Measurements from ENCODE around the gene IGFBP6. TPM values are rescaled to one million over a fixed set of nuclear protein-coding genes. Genes with fewer than 3 reads are reported as not detected.
A peak's percentile ranks its signal among the peaks of the same experiment; 100 is the strongest.

Gene IGFBP6
- 49.2 TPM for polyA plus RNA-seq (ENCODE audit: insufficient read length)

GRCh38 chr12:53097564-53098353 lies at the start of gene IGFBP6:
TSS of gene IGFBP6 (plus strand) at chr12:53097667. CDS start at chr12:53097718, 51 bp downstream.
- DNase-seq, result peak; percentile 63

DNA sequence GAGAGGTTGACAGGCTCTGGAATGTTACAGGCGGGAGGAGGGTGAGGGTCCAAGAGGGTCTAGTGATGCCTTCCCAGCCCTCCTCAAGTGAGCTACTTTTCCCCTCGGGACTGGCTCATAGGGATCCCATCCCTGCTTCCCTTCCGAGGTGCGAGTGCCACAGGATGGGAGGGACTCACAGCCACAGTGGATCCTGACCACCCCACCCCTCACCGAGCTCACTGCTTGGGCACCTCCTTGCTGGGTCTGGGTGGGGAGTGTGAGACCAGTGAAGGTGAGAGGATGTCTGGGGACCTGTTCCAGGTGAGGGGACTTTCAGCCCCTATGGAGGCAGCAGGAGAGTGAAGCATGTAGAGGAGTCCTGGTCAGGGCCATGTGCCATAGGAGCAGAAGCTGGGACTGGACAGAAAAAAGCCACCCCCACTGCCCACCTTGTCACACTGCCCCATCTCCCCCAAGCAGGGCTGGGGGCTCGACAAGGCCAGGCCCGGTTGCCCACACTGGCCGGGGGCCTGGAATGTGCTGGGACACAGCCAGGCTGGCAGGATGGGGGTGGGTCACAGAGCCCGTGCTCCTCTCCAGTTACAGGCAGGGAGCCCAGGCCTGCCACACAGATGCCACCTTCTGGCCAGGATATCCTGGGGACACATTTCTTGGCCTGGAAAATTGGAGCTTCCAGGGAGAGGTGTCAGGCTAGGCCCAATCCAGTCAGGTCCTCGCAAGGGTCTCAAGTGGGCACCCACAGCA lies 49.3 kb upstream of the IGFBP6 start:
- peak; percentile 49 for DNase-seq

DNA sequence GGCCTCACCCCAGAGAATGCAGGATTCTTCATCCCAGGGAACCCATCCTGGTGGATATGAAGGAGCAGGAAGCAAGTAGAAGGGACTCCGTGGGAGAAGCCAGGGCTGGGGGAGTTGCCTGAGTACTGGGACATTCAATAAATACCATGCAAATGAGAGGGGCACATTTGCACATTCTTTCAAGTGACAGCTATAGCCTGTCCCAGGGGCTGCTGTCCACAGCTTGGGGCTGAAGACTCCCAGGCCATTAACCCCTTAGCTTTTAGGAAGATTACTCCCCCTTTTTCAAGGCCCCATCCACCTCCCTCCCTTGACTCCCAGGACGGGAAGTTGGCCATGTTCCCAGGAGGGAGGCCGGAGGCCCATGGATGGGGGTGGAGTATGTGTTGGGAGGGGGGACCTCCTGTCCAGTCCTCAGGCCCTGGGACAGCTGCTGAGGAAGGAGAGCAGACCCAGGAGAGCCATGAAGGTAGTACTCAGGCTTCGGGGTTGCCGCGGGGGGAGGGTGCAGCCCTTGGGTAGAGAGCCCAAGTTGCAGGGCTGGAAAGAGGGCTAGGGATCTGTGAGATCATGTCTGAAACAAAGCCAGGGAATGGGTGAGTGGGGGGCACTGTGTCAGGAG lies 48.6 kb upstream of the IGFBP6 start:
- peak; percentile 76 for DNase-seq

- peak; percentile 61 for DNase-seq
These were observed 47.7 kb upstream of the IGFBP6 start, which contains the start of gene TNS2 for GRCh38 chr12:53049571-53050318. TSS of gene TNS2 (plus strand) at chr12:53050065. CDS start at chr12:53050186, 121 bp downstream.

GRCh38 chr12:53050426-53051057 lies 46.9 kb upstream of the IGFBP6 start:
- no peak for DNase-seq

GRCh38 chr12:53051058-53051880 lies 46.2 kb upstream of the IGFBP6 start:
- DNase-seq, result no peak

DNA sequence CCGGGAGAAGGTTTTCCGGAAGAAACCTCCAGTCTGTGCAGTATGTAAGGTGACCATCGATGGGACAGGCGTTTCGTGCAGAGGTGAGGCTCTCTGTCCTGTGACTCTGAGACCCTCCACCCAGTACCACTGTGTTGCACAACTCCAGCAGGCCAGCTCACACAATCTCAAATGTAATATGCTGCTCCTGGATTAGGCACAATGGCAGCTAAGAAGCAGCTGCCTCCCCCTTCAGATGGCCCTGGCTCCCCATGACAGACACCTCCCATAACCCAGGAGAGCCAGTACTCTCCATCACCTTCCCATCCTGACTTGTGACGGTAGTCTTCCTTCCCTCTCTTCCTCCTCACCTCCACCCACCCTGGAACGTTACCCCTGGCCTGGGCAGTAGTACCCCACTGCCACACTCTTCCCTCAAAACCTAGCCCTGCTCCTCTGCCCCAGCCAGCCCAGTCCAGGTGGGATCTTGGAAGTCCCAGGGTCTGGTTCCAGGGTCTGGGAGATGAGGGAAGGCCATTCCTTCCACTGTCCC lies 45.5 kb upstream of the IGFBP6 start:
- DNase-seq, result no peak

GRCh38 chr12:53052419-53053217 lies 44.8 kb upstream of the IGFBP6 start:
- DNase-seq, result peak; percentile 88

GRCh38 chr12:53053218-53054111 lies 44.0 kb upstream of the IGFBP6 start:
- DNase-seq, result peak; percentile 36

- DNase-seq, result peak; percentile 90
These were observed 43.2 kb upstream of the IGFBP6 start for GRCh38 chr12:53054112-53054878.

DNA sequence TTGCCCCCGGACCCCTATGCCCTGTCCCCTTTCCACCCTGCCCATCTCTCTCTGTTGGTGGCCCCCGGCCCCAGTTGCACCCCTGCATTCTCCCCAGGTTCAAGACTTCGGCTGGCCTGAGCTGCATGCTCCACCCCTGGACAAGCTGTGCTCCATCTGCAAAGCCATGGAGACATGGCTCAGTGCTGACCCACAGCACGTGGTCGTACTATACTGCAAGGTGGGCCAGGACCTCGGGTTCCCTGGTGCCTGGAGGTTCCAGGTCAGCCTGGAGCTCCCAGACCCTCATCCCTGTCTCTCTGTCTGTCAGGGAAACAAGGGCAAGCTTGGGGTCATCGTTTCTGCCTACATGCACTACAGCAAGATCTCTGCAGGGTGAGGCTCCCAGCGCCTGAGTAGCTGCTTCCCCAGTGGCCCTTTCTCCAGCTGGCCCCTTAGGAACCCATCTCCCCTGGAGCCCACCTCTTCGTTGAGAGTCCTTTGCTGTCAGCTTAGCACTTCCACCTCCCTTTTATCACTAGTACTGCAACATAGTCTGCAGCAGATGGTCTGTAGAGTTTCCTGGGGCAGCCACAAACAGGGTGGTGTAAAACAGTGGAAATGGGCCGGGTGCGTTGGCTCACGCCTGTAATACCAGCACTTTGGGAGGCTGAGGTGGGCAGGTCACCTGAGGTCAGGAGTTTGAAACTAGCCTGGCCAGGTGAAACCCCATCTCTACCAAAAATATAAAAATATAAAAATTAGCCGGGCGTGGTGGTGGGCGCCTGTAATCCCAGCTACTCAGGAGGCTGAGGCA lies 41.8 kb upstream of the IGFBP6 start:
- no peak for DNase-seq

- DNase-seq, result no peak
These were observed 41.2 kb upstream of the IGFBP6 start for GRCh38 chr12:53056296-53056695.

DNA sequence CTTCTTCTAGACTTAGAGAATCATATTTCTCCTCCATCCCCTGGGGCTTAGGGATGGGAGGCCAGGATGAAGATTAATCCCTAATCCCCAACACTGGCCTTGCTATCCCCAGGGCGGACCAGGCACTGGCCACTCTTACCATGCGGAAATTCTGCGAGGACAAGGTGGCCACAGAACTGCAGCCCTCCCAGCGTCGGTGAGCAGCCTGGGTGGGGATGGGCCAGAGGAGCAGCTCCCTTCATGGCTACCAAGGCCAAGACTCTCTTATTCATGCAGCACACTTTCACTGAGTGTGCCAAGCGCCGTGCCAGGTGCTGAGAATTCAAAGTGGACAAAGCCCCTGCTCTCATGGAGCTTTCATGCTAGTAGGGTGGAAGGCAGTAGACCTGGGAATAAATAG lies 40.6 kb upstream of the IGFBP6 start:
- no peak for DNase-seq

- no peak for DNase-seq
These were observed 39.5 kb upstream of the IGFBP6 start for GRCh38 chr12:53057816-53058500.

DNA sequence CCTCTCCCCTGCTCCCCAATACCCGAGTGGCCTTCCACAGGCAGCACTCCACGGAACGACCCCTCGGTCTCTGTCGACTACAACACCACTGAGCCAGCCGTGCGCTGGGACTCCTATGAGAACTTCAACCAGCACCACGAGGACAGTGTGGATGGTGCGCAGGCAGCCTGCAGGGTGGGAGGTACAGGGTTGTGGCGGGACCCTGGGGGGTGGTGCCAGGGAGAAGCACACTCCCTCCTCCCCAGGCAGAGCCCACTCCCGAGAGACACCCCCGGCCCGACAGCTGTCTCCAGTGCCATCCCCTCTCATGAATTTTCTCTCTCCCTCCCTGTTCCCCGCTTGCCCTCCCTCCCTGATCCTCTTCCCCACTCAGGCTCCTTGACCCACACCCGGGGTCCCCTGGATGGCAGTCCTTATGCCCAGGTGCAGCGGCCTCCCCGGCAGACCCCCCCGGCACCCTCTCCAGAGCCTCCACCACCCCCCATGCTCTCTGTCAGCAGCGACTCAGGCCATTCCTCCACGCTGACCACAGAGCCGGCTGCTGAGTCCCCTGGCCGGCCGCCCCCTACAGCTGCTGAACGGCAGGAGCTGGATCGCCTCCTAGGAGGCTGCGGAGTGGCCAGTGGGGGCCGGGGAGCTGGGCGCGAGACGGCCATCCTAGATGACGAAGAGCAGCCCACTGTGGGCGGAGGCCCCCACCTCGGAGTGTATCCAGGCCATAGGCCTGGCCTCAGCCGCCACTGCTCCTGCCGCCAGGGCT lies 38.6 kb upstream of the IGFBP6 start:
- DNase-seq, result no peak
